Activated CD4-positive, CD25-positive, alpha-beta regulatory T cell treated with anti-CD3 and anti-CD28 coated beads, Interleukin-2, amount 50 U/mL, for 16 hours (primary cell): ENCODE results near the gene TTC33.

Experiments
- DNase-seq: peaks from one replicate; pipeline ENCODE4 v3.0.0-alpha.2; 2020; ENCODE audit warnings: low read depth, low spot score

TTC33 gene

GRCh38 chr5:40521925-40522324 lies 233.8 kb downstream of the TTC33 start:
- no peak for DNase-seq

- DNase-seq, result no peak
Measured at GRCh38 chr5:40521108-40521785, 234.5 kb downstream of the TTC33 start.

- no peak for DNase-seq
Measured at GRCh38 chr5:40518485-40518917, 237.3 kb downstream of the TTC33 start.

GRCh38 chr5:40515476-40515875 lies 240.3 kb downstream of the TTC33 start:
- no peak for DNase-seq

GRCh38 chr5:40514976-40515375 lies 240.8 kb downstream of the TTC33 start:
- no peak for DNase-seq

DNA sequence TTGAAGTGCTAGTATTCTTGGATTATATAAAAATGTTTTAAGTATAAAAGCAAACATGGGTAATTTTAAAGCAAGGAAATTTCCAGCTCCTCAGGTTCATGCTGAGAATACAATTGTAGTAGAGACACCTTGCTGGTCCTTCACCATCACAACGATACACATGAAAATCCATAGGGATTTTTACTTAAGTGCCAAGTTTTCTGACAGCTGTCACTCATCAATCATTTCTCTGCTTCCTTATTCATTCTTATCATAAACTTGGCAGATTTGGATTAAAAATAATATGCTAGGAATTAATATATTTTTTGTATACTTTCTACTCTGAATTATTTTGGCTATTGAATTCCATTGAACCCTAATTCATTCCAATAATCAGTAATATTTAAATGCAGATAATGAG lies 244.0 kb downstream of the TTC33 start:
- DNase-seq, result no peak

DNA sequence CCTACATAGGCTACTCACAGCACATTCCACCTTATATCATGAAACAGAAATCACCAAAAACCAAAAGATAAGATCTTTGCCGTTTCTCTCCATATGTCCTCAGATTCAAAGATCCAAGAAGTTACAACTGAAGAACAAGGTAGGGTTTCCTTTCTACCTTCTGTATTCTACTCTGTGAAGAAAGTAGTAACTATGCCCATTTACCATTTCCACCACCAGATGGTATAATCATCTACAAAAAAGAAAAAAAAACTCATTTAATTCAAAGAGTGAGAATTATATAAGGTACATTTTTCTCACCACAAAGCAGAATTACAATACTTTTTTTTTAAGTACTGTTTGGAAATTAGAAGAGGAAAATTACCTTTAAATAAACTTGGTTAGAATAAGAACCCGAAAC lies 248.7 kb downstream of the TTC33 start:
- DNase-seq, result no peak

DNA sequence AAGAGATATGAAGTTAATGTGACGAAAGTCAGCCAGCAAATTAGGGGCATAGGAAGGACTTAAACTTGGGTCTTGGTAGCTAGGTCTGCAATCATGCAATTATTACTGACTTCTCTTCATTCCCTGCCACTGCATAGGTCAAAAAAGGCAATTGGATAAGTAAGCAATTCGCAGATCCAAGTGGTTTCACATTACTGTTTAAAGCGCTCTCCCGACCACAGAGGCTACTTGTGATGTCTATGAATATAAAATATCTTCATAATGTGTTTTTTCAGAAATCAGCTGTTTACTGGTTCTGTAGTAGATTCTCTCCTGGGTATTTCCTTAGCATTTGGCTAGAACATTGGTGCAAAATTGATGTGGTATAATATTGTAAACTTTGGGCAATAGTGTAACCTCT lies 250.7 kb downstream of the TTC33 start:
- DNase-seq, result no peak

DNA sequence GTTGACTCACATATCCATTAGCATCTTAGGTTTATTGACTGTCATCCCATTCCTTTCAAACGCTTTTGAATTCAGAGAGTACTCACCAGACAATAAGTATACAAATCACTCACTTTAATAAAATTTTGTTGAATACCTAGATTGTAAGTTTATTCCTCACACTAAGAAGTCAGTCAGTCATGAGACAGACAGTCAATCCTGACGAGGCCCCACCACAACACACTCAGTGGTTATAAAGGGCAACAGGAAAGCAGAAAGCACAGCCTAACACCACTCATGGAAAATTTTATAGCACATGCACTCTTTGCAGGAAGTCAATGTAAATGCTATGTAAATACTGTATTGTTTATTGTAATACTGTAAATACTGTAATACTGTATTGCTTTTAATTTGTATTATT lies 252.3 kb downstream of the TTC33 start:
- no peak for DNase-seq

GRCh38 chr5:40502736-40503135 lies 253.0 kb downstream of the TTC33 start:
- DNase-seq, result no peak

- no peak for DNase-seq
Measured at GRCh38 chr5:40501711-40502444, 253.9 kb downstream of the TTC33 start.

DNA sequence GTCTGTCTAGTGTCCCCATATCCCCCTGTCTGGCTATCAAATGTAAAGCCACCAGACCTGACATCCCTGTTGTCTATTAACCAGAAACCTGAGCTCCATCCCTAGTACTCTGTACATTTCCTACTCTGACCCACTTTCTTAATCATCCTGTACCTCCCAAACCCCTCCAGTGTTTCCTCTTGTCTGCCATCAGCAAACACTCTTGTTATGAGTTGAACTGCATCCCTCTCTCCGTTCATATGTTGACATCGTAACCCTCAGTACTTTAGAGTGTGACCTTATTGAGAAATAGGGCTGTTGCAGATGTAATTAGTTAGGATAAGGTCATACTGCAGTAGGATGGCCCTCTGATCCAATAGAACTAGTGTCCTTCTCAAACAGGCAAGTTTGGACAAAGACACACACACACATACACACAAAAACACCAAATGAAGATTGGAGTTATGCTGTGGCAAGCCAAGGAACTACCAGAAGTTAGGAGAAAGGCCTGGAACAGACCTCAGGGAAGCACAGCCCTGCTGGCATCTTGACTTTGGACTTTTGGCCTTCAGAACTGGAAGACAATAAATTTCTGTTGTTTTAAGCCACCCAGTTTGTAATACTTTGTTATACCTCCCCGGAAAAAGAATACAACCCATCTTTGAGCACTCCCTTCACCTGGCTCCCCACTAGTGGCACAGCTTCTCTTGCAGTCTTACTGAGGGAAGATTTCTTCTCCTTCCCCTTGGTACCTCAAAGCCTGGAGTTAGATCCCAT lies 256.1 kb downstream of the TTC33 start:
- no peak for DNase-seq

DNA sequence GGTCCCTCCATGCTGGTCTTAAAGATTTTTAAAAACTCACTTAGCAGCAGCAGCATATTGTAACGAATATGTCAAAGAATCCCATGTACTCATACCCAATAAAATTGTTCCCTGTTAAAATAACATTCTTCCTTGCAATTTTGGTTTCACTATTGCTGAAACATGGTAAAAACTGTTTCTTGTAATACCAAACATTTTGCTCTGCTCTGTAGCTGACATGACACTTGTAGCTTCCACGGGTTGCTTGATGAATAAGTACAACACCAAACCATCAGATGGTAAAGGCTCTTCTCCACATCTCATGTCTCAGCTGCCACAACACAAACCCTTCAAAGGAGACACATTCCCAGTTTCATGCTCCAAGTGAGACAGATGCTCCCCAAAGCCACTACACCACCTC lies 256.8 kb downstream of the TTC33 start:
- DNase-seq, result no peak

GRCh38 chr5:40497573-40497972 lies 258.2 kb downstream of the TTC33 start:
- DNase-seq, result no peak

- DNase-seq, result no peak
Measured at GRCh38 chr5:40495237-40495635, 260.5 kb downstream of the TTC33 start.

- no peak for DNase-seq
Measured at GRCh38 chr5:40494631-40495236, 261.0 kb downstream of the TTC33 start.

- no peak for DNase-seq
Measured at GRCh38 chr5:40492056-40492455, 263.7 kb downstream of the TTC33 start.

DNA sequence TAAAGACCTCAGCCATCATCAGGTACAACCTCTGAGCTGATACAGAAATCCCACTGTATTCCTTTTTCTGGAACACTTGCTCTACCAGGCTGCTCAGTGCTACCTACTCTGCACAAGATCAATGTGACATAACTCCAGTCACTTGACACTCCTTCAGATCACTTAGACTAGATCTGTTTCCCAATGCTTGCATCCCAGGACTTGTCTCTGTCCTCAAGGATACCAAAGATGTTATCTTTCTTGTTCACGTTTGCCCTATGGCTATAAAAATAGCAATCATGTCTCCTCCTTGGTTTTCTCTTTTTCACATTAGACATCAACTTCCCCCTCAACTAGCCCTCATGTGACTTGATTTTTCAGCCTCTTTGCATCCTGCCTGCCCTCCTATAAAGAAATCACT lies 264.1 kb downstream of the TTC33 start:
- no peak for DNase-seq

DNA sequence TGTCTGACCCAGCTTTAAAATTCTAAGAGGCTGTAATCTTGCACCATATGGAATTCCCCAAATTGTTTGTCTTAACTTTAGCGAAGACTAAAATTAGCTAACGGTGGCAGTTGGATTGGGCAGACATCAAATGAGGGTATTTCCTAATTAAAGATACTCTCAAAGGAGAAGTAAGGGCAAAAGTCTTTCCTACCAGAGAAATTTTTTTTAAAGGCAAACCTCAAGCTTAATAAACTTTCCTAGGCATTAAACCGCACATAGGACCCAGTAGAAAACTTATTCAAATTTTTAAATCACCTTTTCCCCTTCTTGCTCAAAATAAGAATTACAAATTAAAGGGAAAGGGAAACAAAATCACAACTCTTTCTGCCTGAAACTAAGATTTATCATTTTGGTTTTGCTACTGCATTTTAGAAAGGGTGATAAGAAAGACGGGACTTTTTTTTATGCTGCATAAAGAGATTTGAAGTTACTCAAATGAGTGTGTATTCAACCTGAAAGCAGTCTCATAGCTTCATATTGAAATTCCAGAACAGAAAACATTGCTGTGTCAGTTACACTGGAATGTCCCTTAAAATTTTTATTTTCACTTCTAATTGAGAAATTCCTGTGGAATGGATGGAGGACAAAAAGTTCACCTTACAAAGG lies 265.2 kb downstream of the TTC33 start:
- no peak for DNase-seq

DNA sequence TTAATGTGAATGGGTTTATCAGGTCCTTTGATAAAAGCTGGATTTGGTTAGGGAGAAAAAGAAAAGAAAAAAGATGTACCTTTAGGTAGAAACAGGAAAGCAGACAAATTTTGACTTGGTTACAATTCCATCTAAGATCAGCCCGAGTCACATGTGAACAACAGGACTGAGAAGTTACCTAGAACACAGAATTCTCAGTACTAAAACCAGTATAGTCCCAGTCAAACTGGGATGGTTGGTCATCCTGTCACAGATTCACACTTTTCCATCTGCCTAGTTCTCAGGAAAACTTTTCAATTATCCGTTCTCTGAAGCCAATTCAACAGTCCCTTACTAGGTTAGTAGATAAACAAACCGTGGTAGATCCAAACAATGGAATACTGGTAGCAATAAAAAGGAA lies 266.3 kb downstream of the TTC33 start:
- DNase-seq, result no peak

DNA sequence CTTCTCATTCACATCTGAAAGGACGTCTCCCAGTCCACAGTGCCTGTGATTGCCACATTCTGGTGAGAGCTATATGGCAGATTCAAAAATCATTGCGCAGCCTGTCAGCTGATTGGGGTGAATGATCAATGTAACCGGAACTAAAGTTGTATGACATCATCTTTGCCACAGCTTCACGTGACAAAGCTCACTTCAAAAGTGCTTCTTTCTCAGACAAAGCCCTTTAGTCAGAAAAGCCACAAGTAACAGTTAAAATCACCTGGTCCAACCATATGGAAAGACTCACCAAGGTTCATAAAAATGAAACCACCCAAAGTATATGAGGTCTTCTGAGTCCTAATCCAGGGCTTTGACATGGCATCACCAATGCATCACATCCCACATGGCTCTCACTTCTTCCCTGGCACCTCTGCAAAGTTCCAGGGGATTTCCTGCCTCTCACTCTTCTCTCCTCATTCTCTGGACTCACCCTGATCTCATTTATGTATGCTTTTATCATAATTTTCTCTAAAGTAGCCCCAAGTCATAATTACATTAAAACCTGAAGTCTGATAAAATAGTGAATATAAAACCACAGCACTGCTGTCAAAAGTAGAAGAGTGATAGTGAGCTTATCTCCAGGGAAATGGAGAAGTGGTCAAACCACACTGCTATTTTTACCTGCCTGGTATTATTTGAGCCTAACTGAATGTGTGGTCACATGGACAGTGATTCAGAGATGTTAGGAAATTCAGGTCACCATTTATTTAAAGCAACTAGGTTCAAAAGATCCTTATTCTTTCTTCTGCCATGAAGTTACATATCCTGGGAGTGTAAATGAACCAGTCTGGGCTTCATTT lies 269.1 kb downstream of the TTC33 start:
- peak; percentile 39 for DNase-seq
